Left ventricle myocardium inferior (tissue), 1 donor: ENCODE results near the gene TIAM1. TPM values are rescaled to one million over a fixed set of nuclear protein-coding genes. Genes with fewer than 3 reads are reported as not detected.
A peak's percentile ranks its signal among the peaks of the same experiment; 100 is the strongest.
"Not testable (repeated sequence)": the region's sequence is repeated elsewhere in the genome, so short reads cannot be mapped to it uniquely, and the experiment has no call there.

Experiments used
- DNase-seq: peaks from one replicate; pipeline ENCODE4 v3.0.0-alpha.2; 2020
- H3K27ac ChIP-seq: fragments of 200-600 bp; replicated peaks from 2 replicates; pipeline ENCODE4 v1.8.0; 2021
- H3K27me3 ChIP-seq: fragments of 200-600 bp; 2 replicates; pipeline ENCODE4 v1.8.0; 2021; ENCODE audit warnings: low read depth
- H3K36me3 ChIP-seq: fragments of 200-600 bp; 2 replicates; pipeline ENCODE4 v1.8.0; 2021
- H3K4me1 ChIP-seq: fragments of 200-600 bp; 2 replicates; pipeline ENCODE4 v1.8.0; 2021
- H3K4me3 ChIP-seq: fragments of 200-600 bp; 2 replicates; pipeline ENCODE4 v1.8.0; 2021; ENCODE audit warnings: mild to moderate bottlenecking, moderate library complexity
- H3K9me3 ChIP-seq: fragments of 200-600 bp; replicated peaks from 2 replicates; pipeline ENCODE4 v1.8.0; 2021
- CTCF ChIP-seq: fragments of 200-600 bp; IDR thresholded peaks from 2 replicates; pipeline ENCODE4 v1.8.0; 2021; ENCODE audit warnings: antibody characterized with exemption, mild to moderate bottlenecking, borderline replicate concordance
- intact Hi-C: fragments of 100-400 bp; cut with micrococcal nuclease; formaldehyde crosslinking; loops from one replicate; pipeline ENCODE4 v1.11.0; 2022
- total RNA-seq: library from RNA; stranded (reverse); fragmentation: NEBNext Ultra II Directional; extraction: Animal tissue kit (Norgen Biotek cat#: 25700); gene quantifications from one replicate; pipeline ENCODE4 v1.2.1, GENCODE V29; 2021
- donor health status: DM: no; HTN: yes; CAD: no; lungs with severe emphysema.

Gene TIAM1
- total RNA-seq, 1 donor from 2014 or later, result 1.8 TPM

- no peak for DNase-seq
- H3K27me3 ChIP-seq, result peaks cover 5% of the 10 kb centered on the region
- H3K27ac ChIP-seq, result no peak overlapping the region
- peaks cover 7% of the 10 kb centered on the region for H3K9me3 ChIP-seq
- no peak for TF ChIP-seq CTCF
- no peak overlapping the region for H3K4me3 ChIP-seq
- intact Hi-C loops, result no loop called here
- no peaks in the 10 kb centered on the region for H3K36me3 ChIP-seq
- H3K4me1 ChIP-seq, result no peaks in the 10 kb centered on the region
Measured at GRCh38 chr21:31230937-31231336, 113.1 kb downstream of the TIAM1 start.

- intact Hi-C loops, H3K27me3 ChIP-seq, H3K27ac ChIP-seq, H3K36me3 ChIP-seq, DNase-seq, H3K9me3 ChIP-seq, H3K4me3 ChIP-seq, H3K4me1 ChIP-seq: not testable (repeated sequence)
Measured at GRCh38 chr21:31228723-31229122, 115.3 kb downstream of the TIAM1 start.

- Histone ChIP-seq H3K4me3 (no peak overlapping the region), H3K4me1 (no peaks in the 10 kb centered on the region), H3K27me3 (no peaks in the 10 kb centered on the region), H3K9me3 (no peaks in the 10 kb centered on the region), H3K36me3 (no peaks in the 10 kb centered on the region), H3K27ac (no peak overlapping the region)
- no peak for DNase-seq
- TF ChIP-seq CTCF, result no peak
- intact Hi-C loops, result no loop called here
Measured at GRCh38 chr21:31225713-31226112, 118.3 kb downstream of the TIAM1 start.

- no peak for DNase-seq
- peaks cover 9% of the 10 kb centered on the region for H3K4me1 ChIP-seq
- no peak for TF ChIP-seq CTCF
- H3K36me3 ChIP-seq, result no peaks in the 10 kb centered on the region
- H3K27ac ChIP-seq, result no peak overlapping the region
- H3K9me3 ChIP-seq, result no peaks in the 10 kb centered on the region
- intact Hi-C loops, result no loop called here
- no peak overlapping the region for H3K4me3 ChIP-seq
- peaks cover 13% of the 10 kb centered on the region for H3K27me3 ChIP-seq
Measured at GRCh38 chr21:31222142-31222541, 121.9 kb downstream of the TIAM1 start.

- peaks cover 9% of the 10 kb centered on the region for H3K4me1 ChIP-seq
- intact Hi-C loops, result no loop called here
- no peaks in the 10 kb centered on the region for H3K36me3 ChIP-seq
- H3K27ac ChIP-seq, result peak overlapping the region; percentile 54
- no peak for TF ChIP-seq CTCF
- H3K4me3 ChIP-seq, result no peak overlapping the region
- H3K9me3 ChIP-seq, result no peaks in the 10 kb centered on the region
- no peak for DNase-seq
- H3K27me3 ChIP-seq, result peaks cover 13% of the 10 kb centered on the region
Measured at GRCh38 chr21:31221043-31221442, 123.0 kb downstream of the TIAM1 start.

- H3K36me3 ChIP-seq, result no peaks in the 10 kb centered on the region
- H3K27me3 ChIP-seq, result peaks cover 13% of the 10 kb centered on the region
- peaks cover 9% of the 10 kb centered on the region for H3K4me1 ChIP-seq
- H3K4me3 ChIP-seq, result no peak overlapping the region
- no peaks in the 10 kb centered on the region for H3K9me3 ChIP-seq
- intact Hi-C loops, result no loop called here
- DNase-seq, result no peak
- TF ChIP-seq CTCF, result no peak
- H3K27ac ChIP-seq, result peak overlapping the region; percentile 54
Measured at GRCh38 chr21:31220575-31220974, 123.5 kb downstream of the TIAM1 start.
